Breast epithelium (tissue), 4 donors: ENCODE data around the gene HIBCH. TPM values are rescaled to one million over a fixed set of nuclear protein-coding genes. Genes with fewer than 3 reads are reported as not detected.

ENCODE experiments used
- DNase-seq, 2 donors: peaks; one replicate each; pipeline ENCODE4 v3.0.0-alpha.2; 2019; ENCODE audit warnings: low spot score in 2 of 2
- H3K27ac ChIP-seq, 2 donors: fragments of 200-600 bp; sonication (generic) in 1 of 2; one replicate each; pipeline ENCODE4 v1.5.1; 2016 to 2019; ENCODE audit warnings: mild to moderate bottlenecking in 1 of 2
- H3K27me3 ChIP-seq, 2 donors: fragments of 200-600 bp; sonication (generic) in 1 of 2; one replicate each; pipeline versions ENCODE4 v1.5.1 to v1.6.0; 2017 to 2019; ENCODE audit warnings: control low read depth in 1 of 2, mild to moderate bottlenecking in 1 of 2
- H3K36me3 ChIP-seq: fragments of 200-600 bp; one replicate; pipeline ENCODE4 v1.5.1; 2019
- H3K4me1 ChIP-seq, 2 donors: fragments of 200-600 bp; sonication (generic); one replicate each; pipeline ENCODE4 v1.5.1; 2016 to 2019; ENCODE audit warnings: control low read depth in 1 of 2
- H3K4me3 ChIP-seq, 3 donors: fragments of 200-600 bp; sonication (generic); 1 replicate in 2 of 3; 2 replicates in 1 of 3; pipeline ENCODE4 v1.5.1; 2016 to 2019; ENCODE audit warnings: mild to moderate bottlenecking in 3 of 3, moderate library complexity in 2 of 3
- H3K9me3 ChIP-seq, 2 donors: fragments of 200-600 bp; sonication (generic) in 1 of 2; one replicate each; pipeline ENCODE4 v1.5.1; 2016 to 2019; ENCODE audit warnings: control low read depth in 1 of 2
- CTCF ChIP-seq, 3 donors: fragments of 450-650 bp; IDR thresholded peaks; one replicate each; pipeline ENCODE4 v1.5.1; 2016 to 2017; ENCODE audit warnings: antibody characterized with exemption in 3 of 3, mild to moderate bottlenecking in 3 of 3, moderate library complexity in 3 of 3
- POLR2A ChIP-seq: fragments of 450-650 bp; IDR thresholded peaks from one replicate; pipeline ENCODE4 v1.6.1; 2016; ENCODE audit warnings: antibody characterized with exemption, mild to moderate bottlenecking, moderate library complexity
- POLR2AphosphoS5 ChIP-seq, 3 donors: sonication (generic); formaldehyde crosslinking; IDR thresholded peaks; one replicate each; pipeline ENCODE4 v1.6.1; 2017; ENCODE audit warnings: antibody characterized with exemption in 3 of 3
- intact Hi-C: fragments of 100-400 bp; cut with DNase I; formaldehyde crosslinking; loops from one replicate; pipeline ENCODE4 v1.15.1; 2023; ENCODE audit warnings: low total_unique reads
- total RNA-seq, 3 donors: library from RNA; depleted of rRNA; stranded (reverse); fragments of >200 nt; gene quantifications; one replicate each; pipeline ENCODE4 v1.1.0, GENCODE V29; 2016

HIBCH gene
- total RNA-seq, 3 donors from 2014 or later: 22.2 to 31.8 (median 22.9) TPM

- DNase-seq: peak in 1 of 2 donors; percentile 32
- H3K27ac ChIP-seq: peak overlapping the region; percentile 89 to 91
- H3K27me3 ChIP-seq: no peaks in the 10 kb centered on the region
- peak overlapping the region; percentile 47 to 82 (median 69) for H3K4me3 ChIP-seq
- no peaks in the 10 kb centered on the region for H3K9me3 ChIP-seq
- H3K4me1 ChIP-seq: no peaks in the 10 kb centered on the region
- intact Hi-C loops: no loop called here
- TF ChIP-seq CTCF (IDR thresholded peaks at IDR 0.05) (peak in 2 of 3 donors; percentile 36 to 46), POLR2A (no peak), POLR2AphosphoS5 (IDR thresholded peaks at IDR 0.05) (no peak)
- no peaks in the 10 kb centered on the region for H3K36me3 ChIP-seq
Measured at GRCh38 chr2:190180313-190181122, 139.1 kb downstream of the HIBCH start.

- peak overlapping the region; percentile 47 to 82 (median 69) for H3K4me3 ChIP-seq
- H3K27ac ChIP-seq: peak overlapping the region; percentile 89 to 91
- no peak for DNase-seq
- H3K4me1 ChIP-seq: no peaks in the 10 kb centered on the region
- intact Hi-C loops: no loop called here
- H3K9me3 ChIP-seq: no peaks in the 10 kb centered on the region
- no peaks in the 10 kb centered on the region for H3K27me3 ChIP-seq
- TF ChIP-seq CTCF (IDR thresholded peaks at IDR 0.05): no peak
- no peak for TF ChIP-seq POLR2AphosphoS5 (IDR thresholded peaks at IDR 0.05)
- TF ChIP-seq POLR2A: no peak
- no peaks in the 10 kb centered on the region for H3K36me3 ChIP-seq
Measured at GRCh38 chr2:190179754-190180312, 139.8 kb downstream of the HIBCH start.

- no peaks in the 10 kb centered on the region for H3K9me3 ChIP-seq
- H3K4me1 ChIP-seq: no peaks in the 10 kb centered on the region
- intact Hi-C loops: no loop called here
- H3K27ac ChIP-seq: no peak overlapping the region
- no peaks in the 10 kb centered on the region for H3K27me3 ChIP-seq
- TF ChIP-seq POLR2AphosphoS5 (IDR thresholded peaks at IDR 0.05) (no peak), CTCF (IDR thresholded peaks at IDR 0.05) (no peak), POLR2A (no peak)
- DNase-seq: no peak
- H3K36me3 ChIP-seq: no peaks in the 10 kb centered on the region
- H3K4me3 ChIP-seq: no peak overlapping the region
Measured at GRCh38 chr2:190178066-190178722, 141.4 kb downstream of the HIBCH start.

- no peaks in the 10 kb centered on the region for H3K4me1 ChIP-seq
- no peak overlapping the region for H3K27ac ChIP-seq
- TF ChIP-seq CTCF (IDR thresholded peaks at IDR 0.05) (no peak), POLR2A (no peak), POLR2AphosphoS5 (IDR thresholded peaks at IDR 0.05) (no peak)
- no peak for DNase-seq
- intact Hi-C loops: no loop called here
- no peak overlapping the region for H3K4me3 ChIP-seq
- no peaks in the 10 kb centered on the region for H3K36me3 ChIP-seq
- H3K27me3 ChIP-seq: no peaks in the 10 kb centered on the region
- H3K9me3 ChIP-seq: no peaks in the 10 kb centered on the region
Measured at GRCh38 chr2:190177249-190178040, 142.2 kb downstream of the HIBCH start.
